Adipocyte (in vitro differentiated cells): ENCODE results near the gene CDH18.
"Not testable (repeated sequence)": the region's sequence is repeated elsewhere in the genome, so short reads cannot be mapped to it uniquely, and the experiment has no call there.

Source experiments
- DNase-seq: peaks from one replicate; pipeline ENCODE4 v3.0.0-alpha.2; 2015; ENCODE audit warnings: low read depth
- H3K27me3 ChIP-seq: replicated peaks from 2 replicates; pipeline ENCODE4 v1.7.0; 2013; ENCODE audit warnings: mild to moderate bottlenecking, low read length, moderate library complexity; ENCODE audit not compliant: control insufficient read depth, insufficient read depth
- H3K36me3 ChIP-seq: 2 replicates; pipeline ENCODE4 v1.7.0; 2013; ENCODE audit warnings: low read length, mild to moderate bottlenecking, moderate library complexity; ENCODE audit not compliant: control insufficient read depth, insufficient read depth, severe bottlenecking
- H3K4me1 ChIP-seq: 2 replicates; pipeline ENCODE4 v1.7.0; 2013; ENCODE audit warnings: mild to moderate bottlenecking, low read length, moderate library complexity; ENCODE audit not compliant: control insufficient read depth, insufficient read depth
- H3K4me3 ChIP-seq: 2 replicates; pipeline ENCODE4 v1.7.0; 2013; ENCODE audit warnings: mild to moderate bottlenecking, low read length, moderate library complexity
- H3K9ac ChIP-seq: 2 replicates; pipeline ENCODE4 v1.7.0; 2013; ENCODE audit warnings: mild to moderate bottlenecking, low read length, moderate library complexity
- H3K9me3 ChIP-seq: 2 replicates; pipeline ENCODE4 v1.7.0; 2013; ENCODE audit warnings: mild to moderate bottlenecking, low read length, moderate library complexity; ENCODE audit not compliant: control insufficient read depth

Gene CDH18

GRCh38 chr5:19782566-19782965, 205.4 kb downstream of the CDH18 start:
- Histone ChIP-seq H3K9ac (no peak overlapping the region), H3K36me3 (no peaks in the 10 kb centered on the region), H3K4me1 (no peaks in the 10 kb centered on the region), H3K9me3 (no peaks in the 10 kb centered on the region), H3K27me3 (no peaks in the 10 kb centered on the region), H3K4me3 (no peak overlapping the region)
- peak; percentile 59 for DNase-seq

- no peaks in the 10 kb centered on the region for H3K4me1 ChIP-seq
- no peaks in the 10 kb centered on the region for H3K36me3 ChIP-seq
- H3K9ac ChIP-seq = no peak overlapping the region
- no peaks in the 10 kb centered on the region for H3K9me3 ChIP-seq
- no peak for DNase-seq
- H3K27me3 ChIP-seq = no peaks in the 10 kb centered on the region
- no peak overlapping the region for H3K4me3 ChIP-seq
Observed at GRCh38 chr5:19777363-19777762, 210.6 kb downstream of the CDH18 start.

- H3K36me3 ChIP-seq, H3K4me1 ChIP-seq, H3K4me3 ChIP-seq, DNase-seq, H3K9ac ChIP-seq, H3K9me3 ChIP-seq, H3K27me3 ChIP-seq: not testable (repeated sequence)
Observed at GRCh38 chr5:19776886-19777285, 211.1 kb downstream of the CDH18 start.

- peak; percentile 36 for DNase-seq
- no peaks in the 10 kb centered on the region for H3K9me3 ChIP-seq
- H3K4me3 ChIP-seq = no peak overlapping the region
- H3K9ac ChIP-seq = no peak overlapping the region
- H3K27me3 ChIP-seq = no peaks in the 10 kb centered on the region
- no peaks in the 10 kb centered on the region for H3K4me1 ChIP-seq
- H3K36me3 ChIP-seq = no peaks in the 10 kb centered on the region
Observed at GRCh38 chr5:19771174-19771835, 216.7 kb downstream of the CDH18 start.

- H3K27me3 ChIP-seq = no peaks in the 10 kb centered on the region
- DNase-seq = peak; percentile 33
- no peak overlapping the region for H3K4me3 ChIP-seq
- no peaks in the 10 kb centered on the region for H3K9me3 ChIP-seq
- no peaks in the 10 kb centered on the region for H3K36me3 ChIP-seq
- H3K9ac ChIP-seq = no peak overlapping the region
- H3K4me1 ChIP-seq = no peaks in the 10 kb centered on the region
Observed at GRCh38 chr5:19770396-19770795, 217.6 kb downstream of the CDH18 start.

GRCh38 chr5:19767987-19768386, 220.0 kb downstream of the CDH18 start:
- no peak overlapping the region for H3K9ac ChIP-seq
- H3K9me3 ChIP-seq = no peaks in the 10 kb centered on the region
- no peaks in the 10 kb centered on the region for H3K36me3 ChIP-seq
- no peak overlapping the region for H3K4me3 ChIP-seq
- no peaks in the 10 kb centered on the region for H3K4me1 ChIP-seq
- DNase-seq = peak; percentile 10
- H3K27me3 ChIP-seq = no peaks in the 10 kb centered on the region

- H3K9ac ChIP-seq = no peak overlapping the region
- H3K27me3 ChIP-seq = no peaks in the 10 kb centered on the region
- H3K4me1 ChIP-seq = no peaks in the 10 kb centered on the region
- H3K36me3 ChIP-seq = no peaks in the 10 kb centered on the region
- DNase-seq = no peak
- H3K4me3 ChIP-seq = no peak overlapping the region
- peaks cover 7% of the 10 kb centered on the region for H3K9me3 ChIP-seq
Observed at GRCh38 chr5:19753579-19753978, 234.4 kb downstream of the CDH18 start.

GRCh38 chr5:19751326-19751725, 236.7 kb downstream of the CDH18 start:
- DNase-seq = peak; percentile 10
- H3K9ac ChIP-seq = no peak overlapping the region
- no peak overlapping the region for H3K4me3 ChIP-seq

GRCh38 chr5:19745247-19745646, 242.8 kb downstream of the CDH18 start:
- no peak for DNase-seq
- no peaks in the 10 kb centered on the region for H3K4me1 ChIP-seq
- H3K9me3 ChIP-seq = no peaks in the 10 kb centered on the region
- H3K27me3 ChIP-seq = no peaks in the 10 kb centered on the region
- H3K9ac ChIP-seq = no peak overlapping the region
- no peaks in the 10 kb centered on the region for H3K36me3 ChIP-seq
- H3K4me3 ChIP-seq = no peak overlapping the region

More at GRCh38 chr5:19751326-19751725, 236.7 kb downstream of the CDH18 start:
- Histone ChIP-seq H3K36me3 (no peaks in the 10 kb centered on the region), H3K9me3 (peaks cover 7% of the 10 kb centered on the region), H3K4me1 (no peaks in the 10 kb centered on the region), H3K27me3 (no peaks in the 10 kb centered on the region)

GRCh38 chr5:19739671-19740070, 248.3 kb downstream of the CDH18 start:
- no peaks in the 10 kb centered on the region for H3K9me3 ChIP-seq
- peak; percentile 31 for DNase-seq
- H3K27me3 ChIP-seq = no peaks in the 10 kb centered on the region
- H3K4me1 ChIP-seq = no peaks in the 10 kb centered on the region
- no peak overlapping the region for H3K9ac ChIP-seq
- no peak overlapping the region for H3K4me3 ChIP-seq
- no peaks in the 10 kb centered on the region for H3K36me3 ChIP-seq

GRCh38 chr5:19734776-19735175, 253.2 kb downstream of the CDH18 start:
- no peaks in the 10 kb centered on the region for H3K27me3 ChIP-seq
- H3K9me3 ChIP-seq = no peaks in the 10 kb centered on the region
- H3K4me1 ChIP-seq = no peaks in the 10 kb centered on the region
- H3K36me3 ChIP-seq = no peaks in the 10 kb centered on the region
- H3K4me3 ChIP-seq = no peak overlapping the region
- no peak for DNase-seq
- H3K9ac ChIP-seq = no peak overlapping the region
